ENCODE measurements around the gene PNMT. TPM values are rescaled to one million over a fixed set of nuclear protein-coding genes. Genes with fewer than 3 reads are reported as not detected.

PNMT gene
- total RNA-seq, 1 donor from 2014 or later, result 0.22 TPM

- DNase-seq (ENCODE audit: low spot score), result no peak
- Mint-ChIP-seq H3K9me3 (ENCODE audit: low read depth) (no peaks in the 10 kb centered on the region), H3K4me3 (ENCODE audit: unreplicated experiment) (peak overlapping the region; percentile 79), H3K27me3 (ENCODE audit: low read depth) (peaks cover 5% of the 10 kb centered on the region), H3K36me3 (ENCODE audit: low read depth) (no peaks in the 10 kb centered on the region), H3K4me1 (ENCODE audit: low read depth) (peaks cover 31% of the 10 kb centered on the region), H3K27ac (ENCODE audit: unreplicated experiment) (peak overlapping the region; percentile 49)
- TF ChIP-seq, protein P1, sequence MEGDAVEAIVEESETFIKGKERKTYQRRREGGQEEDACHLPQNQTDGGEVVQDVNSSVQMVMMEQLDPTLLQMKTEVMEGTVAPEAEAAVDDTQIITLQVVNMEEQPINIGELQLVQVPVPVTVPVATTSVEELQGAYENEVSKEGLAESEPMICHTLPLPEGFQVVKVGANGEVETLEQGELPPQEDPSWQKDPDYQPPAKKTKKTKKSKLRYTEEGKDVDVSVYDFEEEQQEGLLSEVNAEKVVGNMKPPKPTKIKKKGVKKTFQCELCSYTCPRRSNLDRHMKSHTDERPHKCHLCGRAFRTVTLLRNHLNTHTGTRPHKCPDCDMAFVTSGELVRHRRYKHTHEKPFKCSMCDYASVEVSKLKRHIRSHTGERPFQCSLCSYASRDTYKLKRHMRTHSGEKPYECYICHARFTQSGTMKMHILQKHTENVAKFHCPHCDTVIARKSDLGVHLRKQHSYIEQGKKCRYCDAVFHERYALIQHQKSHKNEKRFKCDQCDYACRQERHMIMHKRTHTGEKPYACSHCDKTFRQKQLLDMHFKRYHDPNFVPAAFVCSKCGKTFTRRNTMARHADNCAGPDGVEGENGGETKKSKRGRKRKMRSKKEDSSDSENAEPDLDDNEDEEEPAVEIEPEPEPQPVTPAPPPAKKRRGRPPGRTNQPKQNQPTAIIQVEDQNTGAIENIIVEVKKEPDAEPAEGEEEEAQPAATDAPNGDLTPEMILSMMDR (IDR thresholded peaks at IDR 0.05), result no peak
These were observed 31.7 kb upstream of the PNMT start for GRCh38 chr17:39636587-39636926.

DNA sequence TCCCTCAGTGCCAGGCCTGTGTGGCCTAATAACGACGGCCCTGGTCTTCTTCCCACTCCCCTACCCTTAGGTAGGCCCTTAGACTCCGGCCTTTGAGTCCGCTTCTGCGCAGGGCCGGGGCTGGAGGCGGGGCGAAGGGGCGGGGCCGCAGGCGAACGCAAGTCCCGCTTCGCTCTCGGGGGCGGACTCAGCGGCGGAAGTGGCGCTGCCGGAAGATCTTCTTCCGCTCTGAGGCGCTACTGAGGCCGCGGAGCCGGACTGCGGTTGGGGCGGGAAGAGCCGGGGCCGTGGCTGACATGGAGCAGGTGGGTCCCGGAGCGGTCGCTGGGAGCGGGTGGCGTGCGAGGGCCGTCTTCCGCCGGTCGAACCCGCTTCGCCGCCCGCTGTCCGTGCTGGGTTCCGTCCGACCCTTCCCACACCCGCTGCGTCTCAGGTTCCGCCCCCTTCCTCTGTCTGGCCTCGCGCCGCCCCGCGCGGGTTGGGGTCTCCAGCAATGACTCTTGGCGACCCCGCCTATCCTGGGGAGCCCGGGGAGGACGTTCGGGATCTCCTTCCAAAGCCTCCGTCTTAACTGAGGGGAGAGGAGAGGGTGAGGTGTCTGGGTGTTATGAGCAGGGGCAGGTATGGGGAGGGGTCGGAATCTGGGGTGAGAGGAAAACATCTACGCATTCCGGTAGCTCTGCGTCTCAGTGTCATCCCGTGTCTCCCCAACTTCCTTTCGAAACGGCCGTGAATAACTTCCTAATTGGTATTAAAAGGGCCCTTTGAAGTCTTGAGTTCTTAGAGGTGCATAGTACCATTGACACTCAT lies 31.1 kb upstream of the PNMT start, which contains the start of gene STARD3:
Gene STARD3, plus strand, starts transcription at position 218 of the 810 bp plus-strand sequence. CDS start 16,388 bp downstream, outside the sequence.
- TF ChIP-seq, protein P1 (IDR thresholded peaks at IDR 0.05), result peak; percentile 57
- Mint-ChIP-seq H3K4me1 (ENCODE audit: low read depth) (peaks cover 34% of the 10 kb centered on the region), H3K9me3 (ENCODE audit: low read depth) (no peaks in the 10 kb centered on the region), H3K27ac (ENCODE audit: unreplicated experiment) (peak within 1 kb of the TSS; percentile 55), H3K4me3 (ENCODE audit: unreplicated experiment) (peak within 1 kb of the TSS; percentile 79), H3K36me3 (ENCODE audit: low read depth) (no peaks in the 10 kb centered on the region), H3K27me3 (ENCODE audit: low read depth) (no peaks in the 10 kb centered on the region)
- DNase-seq (ENCODE audit: low spot score), result no peak

DNA sequence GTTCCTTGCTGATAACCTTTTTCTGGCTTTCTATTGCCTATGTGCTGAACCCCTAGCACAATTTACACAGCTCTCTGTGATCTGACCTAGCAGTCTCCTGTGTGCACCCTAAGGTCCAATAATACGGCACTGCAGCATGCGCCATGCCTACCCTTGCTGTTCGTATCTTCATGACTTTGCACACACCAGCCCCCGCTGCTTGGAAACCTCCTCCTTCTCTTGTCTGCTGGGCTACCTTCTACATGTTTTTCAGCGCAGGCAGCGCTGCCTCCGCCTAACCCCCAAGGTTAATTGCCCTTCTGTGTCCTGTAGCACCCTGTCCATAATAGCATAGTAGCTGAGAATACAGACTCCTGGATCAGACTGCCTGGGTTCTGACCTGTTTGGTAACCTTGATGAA lies 29.9 kb upstream of the PNMT start:
- TF ChIP-seq, protein P1 (IDR thresholded peaks at IDR 0.05), result no peak
- no peaks in the 10 kb centered on the region for H3K27me3 Mint-ChIP-seq (ENCODE audit: low read depth)
- H3K36me3 Mint-ChIP-seq (ENCODE audit: low read depth), result no peaks in the 10 kb centered on the region
- H3K4me3 Mint-ChIP-seq (ENCODE audit: unreplicated experiment), result peak overlapping the region; percentile 79
- H3K9me3 Mint-ChIP-seq (ENCODE audit: low read depth), result no peaks in the 10 kb centered on the region
- no peak overlapping the region for H3K27ac Mint-ChIP-seq (ENCODE audit: unreplicated experiment)
- DNase-seq (ENCODE audit: low spot score), result no peak
- H3K4me1 Mint-ChIP-seq (ENCODE audit: low read depth), result peaks cover 45% of the 10 kb centered on the region

- no peak for DNase-seq (ENCODE audit: low spot score)
- H3K27ac Mint-ChIP-seq (ENCODE audit: unreplicated experiment), result no peak overlapping the region
- H3K4me3 Mint-ChIP-seq (ENCODE audit: unreplicated experiment), result no peak overlapping the region
- H3K9me3 Mint-ChIP-seq (ENCODE audit: low read depth), result no peaks in the 10 kb centered on the region
- H3K27me3 Mint-ChIP-seq (ENCODE audit: low read depth), result no peaks in the 10 kb centered on the region
- no peaks in the 10 kb centered on the region for H3K36me3 Mint-ChIP-seq (ENCODE audit: low read depth)
- H3K4me1 Mint-ChIP-seq (ENCODE audit: low read depth), result peaks cover 49% of the 10 kb centered on the region
- TF ChIP-seq, protein P1 (IDR thresholded peaks at IDR 0.05), result no peak
These were observed 29.2 kb upstream of the PNMT start for GRCh38 chr17:39639043-39639442.

DNA sequence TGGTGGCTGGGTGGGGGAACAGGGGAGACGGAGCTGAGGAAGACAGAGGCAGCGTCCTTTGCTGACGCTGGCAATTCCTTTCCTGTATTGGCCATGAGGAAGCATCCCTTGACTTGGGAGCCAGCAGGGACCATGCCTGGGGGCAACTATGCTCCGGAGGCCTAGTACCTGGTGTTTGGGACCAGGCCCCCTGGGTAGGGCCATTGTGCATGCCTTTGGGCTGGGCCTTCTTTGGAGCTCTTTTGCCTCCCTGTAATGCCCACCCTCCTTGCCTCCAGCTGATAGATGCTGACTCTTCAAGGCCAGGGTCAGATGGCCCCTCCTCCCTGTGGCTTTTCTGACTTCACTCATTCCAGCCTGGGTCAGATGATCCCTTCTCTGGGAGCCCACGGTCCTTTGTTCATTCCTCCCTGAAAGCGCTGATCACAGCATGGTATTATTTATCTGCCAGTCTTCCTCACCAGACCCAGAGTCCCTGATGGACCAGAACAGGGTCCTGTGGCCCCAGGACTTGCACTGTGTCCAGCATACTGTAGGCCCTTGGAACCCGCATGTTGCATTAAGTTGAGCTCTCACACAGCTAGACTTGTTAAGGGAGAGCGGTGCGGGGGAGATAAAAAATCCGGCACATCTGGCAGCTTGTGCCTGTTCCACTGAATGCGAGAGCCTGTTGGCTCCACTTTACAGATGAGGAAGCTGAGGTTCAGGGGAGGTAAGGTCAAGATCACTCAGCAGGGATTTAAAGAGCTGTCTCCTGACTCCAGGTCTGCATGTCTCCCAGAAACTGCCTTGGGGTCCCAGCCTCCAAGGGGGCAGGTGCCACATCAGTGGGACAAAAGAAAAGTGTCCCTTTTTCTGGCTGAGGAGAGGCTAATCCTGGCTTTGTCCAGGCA lies 28.4 kb upstream of the PNMT start:
- DNase-seq (ENCODE audit: low spot score), result no peak
- no peaks in the 10 kb centered on the region for H3K27me3 Mint-ChIP-seq (ENCODE audit: low read depth)
- TF ChIP-seq, protein P1 (IDR thresholded peaks at IDR 0.05), result no peak
- H3K4me3 Mint-ChIP-seq (ENCODE audit: unreplicated experiment), result no peak overlapping the region
- no peak overlapping the region for H3K27ac Mint-ChIP-seq (ENCODE audit: unreplicated experiment)
- no peaks in the 10 kb centered on the region for H3K36me3 Mint-ChIP-seq (ENCODE audit: low read depth)
- peaks cover 51% of the 10 kb centered on the region for H3K4me1 Mint-ChIP-seq (ENCODE audit: low read depth)
- H3K9me3 Mint-ChIP-seq (ENCODE audit: low read depth), result no peaks in the 10 kb centered on the region
